Fibroblast of skin of abdomen (primary cell): ENCODE results near the gene DMD.
A peak's percentile ranks its signal among the peaks of the same experiment; 100 is the strongest.
"Not testable (repeated sequence)": the region's sequence is repeated elsewhere in the genome, so short reads cannot be mapped to it uniquely, and the experiment has no call there.

ENCODE experiments used
- DNase-seq: peaks from one replicate; pipeline ENCODE4 v3.0.0-alpha.2; 2013

DMD gene

DNA sequence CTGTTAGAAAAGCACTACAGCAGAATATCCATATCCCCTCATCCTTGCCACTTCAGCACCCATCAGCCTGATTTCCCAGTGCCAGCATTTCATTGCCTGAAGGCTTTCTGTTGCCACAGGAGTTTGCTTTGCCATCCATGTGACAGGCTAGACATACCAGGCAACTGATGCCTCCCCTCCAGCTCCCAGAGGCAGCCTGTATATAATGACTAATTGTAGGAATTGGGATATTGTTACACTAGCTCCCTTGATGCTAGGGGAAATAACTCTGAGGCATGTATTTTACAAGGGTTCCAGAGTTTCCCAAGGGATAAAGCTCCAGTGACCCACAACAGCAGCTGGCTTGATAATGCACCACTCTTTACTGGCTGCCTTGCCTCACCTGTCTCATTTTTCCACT is 1531.5 kb downstream of the DMD start:
- DNase-seq: no peak

DNA sequence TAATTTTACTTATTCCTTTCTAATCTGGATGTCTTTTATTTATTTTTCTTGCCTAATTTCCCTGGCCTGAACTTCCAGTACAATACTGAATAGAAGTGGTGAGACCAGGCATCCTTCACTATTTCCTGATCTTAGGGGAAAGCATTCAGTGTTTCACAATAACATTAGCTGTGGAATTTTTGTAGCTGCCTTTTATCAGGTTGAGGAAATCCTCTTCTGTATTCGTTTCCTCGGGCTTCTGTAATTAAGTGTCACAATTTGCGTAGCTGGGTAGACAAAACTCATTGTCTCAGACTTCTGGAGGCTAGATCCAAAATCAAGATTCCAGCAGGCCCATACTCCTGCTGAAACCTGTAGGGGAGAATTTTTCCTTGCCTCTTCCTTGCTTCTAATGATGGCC is 1541.1 kb downstream of the DMD start:
- no peak for DNase-seq

DNA sequence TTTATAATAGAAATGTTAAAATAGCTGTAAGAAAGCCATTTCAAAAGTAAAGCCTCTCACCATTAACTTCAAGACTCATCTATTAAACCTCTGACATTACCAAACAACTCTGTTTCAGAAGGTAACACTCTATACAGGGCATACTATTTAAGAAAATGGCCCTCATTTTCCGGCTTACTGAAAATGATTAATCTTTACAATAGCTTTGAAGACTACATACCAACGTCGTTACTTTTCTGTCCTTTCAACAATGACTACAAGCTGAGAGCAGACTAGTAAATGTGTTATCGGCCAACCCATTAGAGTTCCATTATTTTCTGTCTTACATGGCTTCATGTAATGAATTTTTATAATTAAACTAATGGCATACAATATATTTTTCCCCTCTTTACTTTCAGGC is 1545.9 kb downstream of the DMD start:
- DNase-seq: no peak

DNA sequence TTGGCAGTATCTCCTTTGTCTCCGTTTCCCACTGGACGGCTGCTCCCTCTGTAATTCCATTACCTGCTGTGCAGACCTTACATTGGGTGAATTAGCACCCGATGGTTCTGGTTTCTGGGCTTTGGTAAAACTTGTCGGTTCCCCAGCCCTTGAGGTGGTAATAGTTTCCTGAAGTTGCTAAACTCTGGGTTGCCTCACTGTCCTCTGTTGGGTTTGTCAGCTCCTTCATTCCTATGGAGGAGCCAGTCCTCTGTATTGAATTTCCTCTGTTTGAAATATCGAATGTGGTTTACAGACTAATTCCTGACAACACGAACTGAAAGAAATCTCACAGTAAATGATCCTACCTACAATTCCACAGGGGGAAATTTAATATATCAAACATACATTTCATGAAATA is 1548.2 kb downstream of the DMD start:
- no peak for DNase-seq

DNA sequence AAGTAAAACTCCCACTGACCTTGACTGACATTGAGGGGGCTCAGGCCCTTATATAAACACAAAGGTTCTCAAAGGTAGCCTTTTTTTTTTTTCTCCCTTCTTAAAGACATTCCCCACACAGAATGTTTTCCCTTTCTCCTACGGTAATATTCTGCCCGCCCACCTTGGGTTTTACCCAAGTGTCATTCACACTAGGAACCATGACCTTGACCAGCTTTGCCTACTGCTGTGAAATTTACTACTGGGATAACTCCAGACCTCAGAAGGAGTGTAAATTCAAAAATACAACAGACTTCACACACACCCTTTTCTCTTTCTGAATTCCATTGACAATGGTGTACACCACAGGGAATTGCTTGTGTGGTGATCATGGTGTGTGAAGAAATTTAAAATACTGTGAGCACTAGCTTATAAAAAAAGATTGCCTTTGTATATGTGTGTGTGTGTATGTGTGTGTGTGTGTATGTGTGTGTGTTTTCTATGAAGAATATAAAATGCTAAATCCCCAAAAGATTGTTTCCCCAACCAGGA is 1550.0 kb downstream of the DMD start:
- DNase-seq: no peak

DNA sequence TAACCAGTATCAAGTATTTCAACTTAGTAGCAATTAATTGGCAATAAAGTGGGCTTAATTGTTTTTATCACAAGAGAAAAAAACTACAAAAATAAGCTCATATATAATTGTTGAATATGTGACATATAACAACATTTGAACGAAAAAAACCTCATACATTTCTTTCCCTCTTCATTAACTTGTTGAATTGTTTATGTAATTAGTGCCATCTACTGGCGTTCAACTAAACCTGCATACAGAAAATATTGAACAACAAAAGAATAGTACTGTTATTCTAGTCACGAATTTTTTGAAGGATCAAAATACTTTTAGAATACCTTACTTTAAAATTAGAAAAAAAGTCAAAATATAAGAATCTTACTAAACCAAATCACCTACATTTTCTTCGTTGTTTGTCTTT is 1553.0 kb downstream of the DMD start:
- peak; percentile 24 for DNase-seq

DNA sequence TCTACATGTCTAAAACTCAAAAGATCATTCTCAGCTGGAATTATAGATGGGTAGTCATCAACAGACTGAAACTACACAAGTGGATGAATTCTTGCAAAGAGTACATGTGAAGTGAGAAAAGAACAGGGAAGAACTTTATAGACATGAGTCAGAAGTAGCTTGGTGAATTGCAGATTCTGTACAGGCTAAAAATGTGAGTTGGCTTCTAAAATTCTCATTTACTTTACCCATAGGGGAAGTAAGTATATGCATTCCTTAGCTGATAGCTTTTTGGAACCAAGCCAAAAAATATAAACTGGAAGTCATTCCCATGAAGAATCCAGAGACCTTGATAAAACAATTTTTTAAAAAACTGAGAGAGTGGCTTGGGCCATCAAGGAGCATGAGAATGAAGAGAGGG is 1555.3 kb downstream of the DMD start:
- peak; percentile 51 for DNase-seq

DNA sequence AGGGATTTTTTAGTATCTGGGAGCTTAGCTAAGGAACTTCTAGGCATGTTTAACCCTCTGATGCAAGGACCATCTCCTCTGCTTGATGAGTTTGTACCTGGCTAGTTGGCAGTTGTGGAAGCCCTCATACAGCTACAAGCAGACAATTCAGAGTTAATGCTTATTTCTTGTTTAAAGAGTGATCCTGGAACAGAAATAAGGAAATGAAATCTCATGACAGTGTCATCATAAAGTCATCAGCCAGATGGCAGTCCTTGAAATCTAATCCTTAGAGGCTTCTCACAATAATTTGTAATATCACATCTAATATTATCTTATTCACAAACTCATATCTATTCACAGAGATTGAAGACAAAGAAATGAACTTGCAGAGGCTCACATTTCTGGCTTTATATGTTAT is 1557.9 kb downstream of the DMD start:
- DNase-seq: no peak

DNA sequence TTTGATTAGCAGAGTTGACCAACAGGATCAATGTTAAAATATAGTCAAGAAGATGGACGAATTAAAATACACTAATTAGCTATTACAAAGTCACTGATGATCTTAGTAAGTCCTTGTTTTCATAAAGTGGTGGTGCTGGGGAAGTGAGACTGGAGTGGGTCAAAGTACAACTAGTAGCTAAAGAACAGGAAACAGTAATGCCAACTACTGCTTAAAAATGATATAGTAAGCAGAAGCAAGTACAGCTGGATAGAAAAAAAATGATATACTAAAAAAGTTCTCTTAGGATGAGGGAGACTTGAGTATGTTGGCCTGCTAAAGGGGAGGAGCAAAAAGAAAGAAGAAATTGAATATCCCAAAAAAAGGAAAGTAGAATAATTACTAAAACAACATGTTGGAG is 1558.7 kb downstream of the DMD start:
- DNase-seq: no peak

DNA sequence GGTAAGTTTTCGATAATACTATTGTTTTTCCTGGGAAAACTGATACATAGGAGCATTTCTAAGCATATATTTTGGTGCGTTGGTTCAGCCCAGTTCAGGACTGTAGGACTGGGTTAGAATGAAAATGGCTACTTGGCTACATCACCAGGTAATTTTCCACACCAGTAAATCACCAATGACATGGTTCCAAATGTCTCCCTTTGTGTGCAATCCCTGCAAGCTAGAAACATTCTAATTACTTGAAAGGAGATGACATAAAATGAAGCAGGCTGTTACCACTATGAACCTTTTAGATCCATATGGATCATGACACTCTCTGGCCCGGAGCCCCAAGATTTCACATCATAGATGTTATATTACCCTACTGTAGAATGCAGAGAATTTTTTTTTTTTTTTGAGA is 1562.1 kb downstream of the DMD start:
- no peak for DNase-seq

DNA sequence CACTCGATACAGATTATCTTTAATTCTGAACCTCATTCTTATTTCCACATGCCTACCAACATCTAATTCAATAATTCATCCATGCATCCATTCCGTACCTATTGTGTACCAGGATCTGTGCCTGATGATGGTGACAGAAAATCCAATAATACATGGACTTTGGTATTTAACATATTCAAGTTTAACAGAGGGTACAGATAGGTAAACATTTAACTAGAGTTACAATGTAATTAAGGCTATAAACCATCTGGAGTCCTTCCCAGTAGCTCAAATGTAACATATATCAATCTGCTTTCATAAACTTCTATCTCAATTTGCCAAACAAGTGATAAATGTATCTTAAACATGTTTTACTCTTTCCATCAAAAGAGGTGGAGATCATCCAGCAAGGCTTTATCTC is 1578.0 kb downstream of the DMD start:
- DNase-seq: no peak

DNA sequence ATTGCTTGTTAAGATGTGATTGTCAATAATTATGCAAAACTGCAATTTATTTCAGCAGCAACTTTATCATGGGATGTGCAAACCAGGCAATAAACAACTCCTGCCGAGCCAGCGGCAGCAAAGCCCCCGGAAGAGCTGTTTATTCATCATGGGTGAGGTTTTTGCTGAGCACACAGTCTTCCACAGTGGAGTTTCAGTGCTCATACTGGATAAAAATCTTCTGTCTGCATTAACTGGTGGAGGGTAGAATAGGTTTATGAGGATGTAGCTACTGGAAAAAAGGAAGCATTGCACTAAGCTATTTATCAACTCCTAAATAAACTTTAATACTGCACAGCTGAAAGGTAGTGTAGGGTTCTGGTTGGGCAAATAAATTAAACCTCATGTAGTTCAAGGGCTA is 1582.2 kb downstream of the DMD start:
- DNase-seq: no peak

DNA sequence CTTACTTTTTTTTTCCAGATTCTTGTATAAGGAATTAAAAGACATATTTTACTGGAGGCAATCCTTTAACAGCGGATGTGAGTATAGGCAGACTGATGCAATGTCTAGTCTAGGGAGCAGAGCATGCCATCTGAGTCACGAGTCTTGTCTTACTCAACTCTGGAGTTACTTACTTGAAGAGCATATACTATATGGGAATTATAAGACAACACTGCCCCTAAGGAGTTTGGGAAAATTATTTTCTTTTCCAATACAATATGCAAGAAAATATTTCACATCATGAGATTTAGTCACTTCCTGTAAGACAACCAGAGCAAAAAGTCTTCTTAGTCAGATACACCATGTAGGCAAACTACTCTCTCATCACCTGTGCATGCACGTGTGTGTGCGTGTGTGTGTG is 1602.2 kb downstream of the DMD start:
- peak; percentile 92 for DNase-seq

DNA sequence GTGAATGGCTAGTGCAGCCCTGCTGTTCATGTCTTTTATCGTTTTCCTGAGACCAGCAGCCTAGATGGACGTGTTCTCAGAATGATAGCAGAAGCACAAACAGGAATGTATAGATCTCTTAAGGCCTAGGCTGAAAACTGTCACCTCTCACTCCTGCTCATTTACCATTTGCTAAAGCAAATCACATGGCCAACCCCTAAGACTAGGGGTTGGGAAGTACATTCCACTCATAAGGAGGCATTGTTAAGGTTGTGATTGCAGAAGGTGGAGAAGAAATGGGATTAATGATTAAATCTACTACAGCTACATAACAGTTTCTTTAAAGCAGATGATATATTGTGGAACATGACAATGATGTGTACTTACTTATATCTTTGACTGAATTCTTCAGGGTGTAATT is 1602.7 kb downstream of the DMD start:
- DNase-seq: peak; percentile 4

DNA sequence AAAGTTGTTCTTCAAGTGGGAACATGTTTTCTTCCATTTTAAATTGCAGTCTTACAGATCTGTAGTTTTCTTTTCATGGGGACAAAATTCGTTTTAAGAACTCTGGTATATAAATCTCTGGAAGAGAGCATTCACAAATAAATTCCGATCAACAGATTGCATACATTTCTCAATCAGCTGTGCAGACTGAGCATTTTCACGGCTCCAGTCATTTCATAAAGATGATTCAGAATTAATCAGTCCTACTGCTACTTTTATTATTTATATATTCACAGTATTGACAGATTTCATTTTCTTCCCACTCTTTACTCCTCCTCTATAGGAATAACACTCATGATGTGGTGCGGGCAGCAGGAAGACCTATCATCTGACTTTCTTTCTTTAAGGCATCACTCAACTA is 1604.6 kb downstream of the DMD start:
- DNase-seq: no peak

DNA sequence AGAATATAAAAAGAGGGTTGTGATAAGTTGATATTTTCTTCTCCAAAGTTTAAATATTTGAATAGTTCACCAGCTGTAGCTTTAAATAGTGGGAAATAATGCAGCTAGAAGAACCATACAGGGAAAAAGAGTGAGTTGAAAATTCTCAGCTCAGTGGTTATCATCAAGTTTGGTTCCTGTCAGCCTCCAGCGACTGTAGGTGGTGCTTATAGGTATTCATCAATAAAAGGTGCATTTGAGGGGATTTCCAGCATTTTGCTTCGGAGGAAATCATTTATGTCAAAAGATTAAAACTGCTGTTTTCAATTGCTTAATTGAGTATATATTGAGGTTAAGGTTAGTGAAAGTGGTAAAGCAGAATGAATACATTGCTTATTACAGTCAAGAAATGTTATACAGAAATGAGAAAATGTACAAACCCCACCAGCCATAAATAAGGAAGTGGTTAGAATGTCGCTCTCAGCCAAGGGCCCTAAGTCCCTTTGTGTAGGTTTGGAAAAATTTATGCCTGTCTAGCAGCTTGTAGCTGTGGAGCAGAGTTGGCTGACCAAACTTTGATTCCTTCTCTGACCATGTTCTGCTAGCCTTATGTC is 1606.6 kb downstream of the DMD start:
- DNase-seq: no peak

DNA sequence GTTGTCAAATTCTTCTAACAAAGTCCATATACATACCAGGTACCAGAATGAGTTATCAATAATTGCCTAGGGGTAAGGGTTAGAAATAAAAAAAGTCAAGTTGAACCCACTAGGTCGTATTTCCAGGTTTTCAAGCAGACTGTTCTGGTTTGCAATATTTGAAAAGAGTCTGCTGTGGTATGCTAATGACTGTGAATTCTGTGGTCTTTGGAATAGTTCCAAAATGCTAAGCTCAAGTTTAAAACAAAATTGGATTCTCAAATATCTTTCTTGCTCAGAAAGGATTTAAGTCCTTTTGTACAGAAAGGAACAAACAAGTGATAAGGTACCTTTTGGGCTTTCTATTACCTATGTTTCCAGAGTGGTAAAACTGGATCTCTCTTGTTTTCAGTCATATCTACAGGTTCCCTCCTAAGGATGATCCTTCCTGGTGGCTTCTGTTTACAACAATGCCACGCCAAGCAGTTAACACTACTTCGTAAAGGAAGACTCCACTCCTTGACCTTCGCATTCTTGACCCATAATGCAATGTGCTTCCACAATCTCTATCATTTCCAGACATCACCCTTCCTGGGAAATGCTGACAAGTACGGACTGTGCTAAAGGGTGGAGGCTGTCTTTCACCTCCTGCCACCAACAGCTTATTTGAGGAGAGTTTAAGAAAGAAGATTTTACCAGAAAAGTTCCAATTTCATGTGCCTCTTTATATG is 1607.8 kb downstream of the DMD start:
- peak; percentile 52 for DNase-seq

DNA sequence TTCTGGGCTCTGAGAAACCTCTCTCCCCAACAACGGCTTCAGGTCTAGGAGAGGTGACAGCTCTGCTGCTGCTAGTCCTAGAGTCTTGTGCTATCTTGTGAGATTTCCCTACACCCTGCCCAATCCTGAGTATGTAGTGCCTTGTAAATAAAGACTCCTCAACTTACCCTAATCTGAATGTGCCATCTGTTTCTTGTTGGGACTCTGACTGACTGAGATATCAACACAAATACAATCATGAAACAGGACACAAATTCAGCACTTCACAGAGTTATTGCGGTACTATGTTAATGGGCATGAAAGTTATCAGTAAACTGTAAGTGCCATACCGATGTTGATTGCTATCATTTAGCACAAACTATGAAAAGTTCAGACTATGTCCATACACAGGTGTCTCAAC is 1610.5 kb downstream of the DMD start:
- no peak for DNase-seq

DNA sequence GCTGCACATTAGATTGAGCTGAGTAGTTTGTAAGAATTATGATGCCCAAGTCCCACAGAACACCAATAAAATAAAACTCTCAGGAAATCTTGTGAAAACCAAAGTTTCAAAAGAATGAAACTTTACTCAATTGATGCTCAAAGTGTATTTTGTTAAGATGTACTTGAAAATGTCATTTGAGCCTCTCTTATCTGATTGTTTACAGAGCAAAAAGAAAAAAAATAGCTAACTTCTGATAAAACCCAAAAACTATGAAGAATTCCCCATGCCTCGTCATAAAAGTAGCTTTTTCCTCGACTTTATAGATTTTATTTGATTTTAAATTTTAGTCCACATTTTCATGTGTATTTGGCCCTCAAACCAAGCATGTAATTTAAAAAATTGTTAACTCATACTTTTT is 1618.0 kb downstream of the DMD start:
- DNase-seq: no peak

DNA sequence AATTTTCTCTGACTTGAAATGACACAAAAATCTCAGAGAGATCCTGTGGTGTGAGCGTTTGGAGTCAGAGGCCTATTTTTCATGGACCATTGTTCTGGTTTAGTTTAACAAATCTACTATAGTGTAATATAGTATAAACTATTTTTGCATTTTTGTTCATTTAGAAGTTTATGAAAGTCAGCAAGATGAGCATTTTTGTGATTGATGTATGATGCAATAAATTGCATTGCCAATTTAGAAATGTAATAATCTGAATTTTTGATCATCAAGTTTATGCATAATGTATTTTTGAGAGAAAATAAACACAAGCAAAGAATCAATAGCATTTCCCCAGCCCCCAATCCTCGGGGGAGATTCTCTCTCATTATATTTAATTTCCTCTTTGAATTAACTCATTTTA is 1620.0 kb downstream of the DMD start:
- DNase-seq: no peak

DNA sequence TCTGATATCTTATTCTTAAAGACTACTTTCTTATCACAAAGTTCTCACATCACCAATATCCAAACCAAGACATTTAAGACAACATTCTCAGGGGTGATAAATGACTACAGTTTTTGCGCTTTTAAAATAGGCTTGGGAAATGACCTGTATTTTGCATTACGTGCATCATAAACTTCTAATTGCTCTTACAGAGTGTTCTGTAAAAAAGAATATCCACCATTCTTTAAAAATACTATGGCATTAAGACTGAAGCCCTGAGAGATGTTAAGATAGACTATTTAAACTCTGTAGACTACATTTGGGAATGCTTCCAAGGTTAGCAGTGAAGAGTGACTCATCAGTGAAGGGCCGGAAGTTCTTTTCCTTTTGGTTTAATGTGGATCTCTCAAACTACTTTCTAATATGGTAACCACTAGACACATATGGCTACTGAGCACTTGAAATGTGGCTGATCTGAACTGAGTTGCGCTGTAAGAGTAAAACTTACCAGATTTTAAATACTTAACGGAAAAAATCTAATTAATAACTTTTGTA is 1620.7 kb downstream of the DMD start:
- DNase-seq: peak; percentile 70

DNA sequence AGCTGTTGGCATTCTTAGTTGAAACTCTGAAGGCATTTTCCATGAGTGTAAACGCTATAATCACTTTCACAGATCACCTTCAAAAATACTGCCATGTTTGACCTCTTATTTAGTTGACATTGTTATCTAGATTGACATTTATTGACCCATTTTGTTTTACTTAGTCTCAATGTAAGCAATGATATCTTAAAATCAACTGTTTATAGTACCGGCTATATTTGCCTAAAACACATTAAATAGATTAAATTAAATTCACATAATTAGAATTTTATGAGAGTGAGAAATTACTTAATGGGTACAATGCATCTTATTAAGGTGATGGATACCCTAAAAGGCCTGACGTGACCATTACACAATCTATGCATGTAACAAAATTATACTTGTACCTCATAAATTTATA is 1621.8 kb downstream of the DMD start:
- no peak for DNase-seq

DNA sequence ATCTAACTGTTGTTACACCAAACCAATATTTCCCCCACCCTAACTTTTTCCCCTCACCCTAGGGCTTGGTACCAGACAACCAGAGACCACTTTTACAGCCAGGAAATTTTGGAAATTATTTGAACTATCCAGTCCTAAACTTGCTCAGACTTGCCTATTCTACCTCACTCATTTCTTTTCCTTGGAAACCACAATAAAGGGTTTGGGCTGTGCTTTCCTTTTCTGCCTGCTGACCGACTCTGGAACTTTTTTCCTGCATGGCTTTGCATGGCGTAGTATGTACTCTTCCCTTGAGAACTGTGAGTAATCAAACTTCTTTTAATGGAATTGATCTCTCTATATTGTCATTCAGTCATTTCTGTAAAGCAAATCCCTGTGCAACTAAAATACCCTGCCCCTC is 1623.0 kb downstream of the DMD start:
- DNase-seq: no peak

DNA sequence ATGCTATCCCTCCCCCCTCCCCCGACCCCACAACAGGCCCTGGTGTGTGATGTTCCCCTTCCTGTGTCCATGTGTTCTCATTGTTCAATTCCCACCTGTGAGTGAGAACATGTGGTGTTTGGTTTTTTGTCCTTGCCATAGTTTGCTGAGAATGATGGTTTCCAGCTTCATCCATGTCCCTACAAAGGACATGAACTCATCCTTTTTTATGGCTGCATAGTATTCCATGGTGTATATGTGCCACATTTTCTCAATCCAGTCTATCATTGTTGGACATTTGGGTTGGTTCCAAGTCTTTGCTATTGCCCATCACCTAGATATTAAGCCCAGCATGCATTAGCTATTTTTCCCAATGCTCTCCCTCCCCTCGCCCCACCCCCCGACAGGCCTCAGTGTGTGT is 1627.5 kb downstream of the DMD start:
- DNase-seq: not testable (repeated sequence)
